ENCODE measurements around the gene TBC1D16. TPM values are rescaled to one million over a fixed set of nuclear protein-coding genes. Genes with fewer than 3 reads are reported as not detected.

The TBC1D16 gene
- total RNA-seq, 1 experiment from 2014 or later, result 85.8 TPM

DNA sequence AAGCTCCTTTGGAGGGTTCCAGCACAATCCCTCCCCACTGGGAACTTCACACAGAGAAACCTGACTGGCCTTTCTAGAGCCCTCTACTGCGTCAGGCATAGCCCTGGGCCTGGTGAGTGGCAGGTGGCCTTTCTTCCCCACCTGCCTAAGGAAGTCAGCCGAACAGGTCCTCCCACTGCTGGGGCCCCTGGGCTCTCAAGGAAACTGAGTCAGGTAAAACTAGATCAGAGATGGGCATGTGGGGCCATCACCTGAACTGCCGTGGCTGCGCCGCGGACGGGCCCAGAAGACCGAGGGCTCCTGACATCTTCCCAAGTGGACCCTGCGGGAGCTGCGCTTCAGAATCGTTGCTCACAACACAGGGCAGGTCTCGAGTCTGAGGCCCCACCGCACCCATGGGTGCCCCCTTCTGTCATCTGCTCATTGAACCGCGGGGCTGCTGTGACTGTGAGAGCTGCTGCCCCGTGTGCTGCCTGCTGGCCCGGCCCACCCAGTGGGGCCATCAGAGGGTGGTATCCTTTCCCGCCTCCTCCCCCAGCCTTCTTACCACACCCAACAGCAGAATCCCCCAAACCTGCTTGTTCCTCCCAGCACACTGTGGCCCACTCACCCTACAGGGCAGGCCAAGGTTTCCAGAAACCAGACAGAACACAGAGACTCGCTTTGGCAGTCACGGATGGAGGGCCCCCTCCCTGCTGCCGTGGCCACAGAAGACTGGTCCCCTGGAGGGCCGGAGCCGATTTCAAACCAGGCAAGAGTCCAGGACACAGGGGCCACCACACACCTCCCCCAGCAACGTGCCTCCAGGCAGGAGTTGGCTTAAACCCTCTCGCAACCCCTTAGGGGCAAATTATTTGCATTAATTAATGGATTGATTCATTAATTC, 81.1 kb downstream of the TBC1D16 start:
- no peaks in the 10 kb centered on the region; the same call in 1 of the 2 replicates for H3K79me2 ChIP-seq (ENCODE audit: insufficient read depth, low read length)
- H2AK5ac ChIP-seq (ENCODE audit: insufficient read length, low read length), result no peak overlapping the region
- H3K9ac ChIP-seq (ENCODE audit: extremely low read depth, insufficient read length, low read length), result no peak overlapping the region
- peaks cover 3% of the 10 kb centered on the region; the same call in 1 of the 2 replicates for H3K4me1 ChIP-seq (ENCODE audit: insufficient read depth, low read length)
- H3T11ph ChIP-seq (ENCODE audit: low read length), result no peak overlapping the region
- no peak overlapping the region for H3K56ac ChIP-seq (ENCODE audit: insufficient read length, low read depth, low read length)
- Mint-ChIP-seq H3K4me1 (peaks cover 60 to 84% of the 10 kb centered on the region in 2 experiments), H3K27me3 (ENCODE audit: low read depth) (no peaks in the 10 kb centered on the region; the same call in 1 of the 2 replicates), H3K4me3 (peak overlapping the region in 1 of 2 experiments; percentile 41; a peak in 1 of 5 replicates), H3K27ac (peak overlapping the region in 2 of 3 experiments; percentile 57 to 92; a peak in 2 of 7 replicates), H3K36me3 (ENCODE audit: insufficient read depth in 1 of 3, low read depth in 3 of 3) (no peaks in the 10 kb centered on the region; a peak in 1 of 7 replicates), H3K9me3 (peaks cover 0 to 4% of the 10 kb centered on the region in 2 experiments; a peak in 1 of 5 replicates)
- H3K18ac ChIP-seq (ENCODE audit: insufficient read length, low read depth, low read length), result no peak overlapping the region
- no peak overlapping the region for H2BK12ac ChIP-seq (ENCODE audit: insufficient read length, low read depth, low read length)
- no peak overlapping the region for H3K4me2 ChIP-seq (ENCODE audit: insufficient read depth, insufficient read length, low read length)
- H4K20me1 ChIP-seq (ENCODE audit: control insufficient read depth, insufficient read depth, insufficient read length), result no peaks in the 10 kb centered on the region
- H3K4ac ChIP-seq (ENCODE audit: low read depth, low read length), result no peak overlapping the region
- H3K27me3 ChIP-seq (ENCODE audit: insufficient read depth, low read length), result no peaks in the 10 kb centered on the region
- H2BK15ac ChIP-seq (ENCODE audit: low read depth, low read length), result no peak overlapping the region
- peak; percentile 32 for DNase-seq
- H4K5ac ChIP-seq (ENCODE audit: insufficient read length, low read depth, low read length), result no peak overlapping the region
- TF ChIP-seq, protein P1, sequence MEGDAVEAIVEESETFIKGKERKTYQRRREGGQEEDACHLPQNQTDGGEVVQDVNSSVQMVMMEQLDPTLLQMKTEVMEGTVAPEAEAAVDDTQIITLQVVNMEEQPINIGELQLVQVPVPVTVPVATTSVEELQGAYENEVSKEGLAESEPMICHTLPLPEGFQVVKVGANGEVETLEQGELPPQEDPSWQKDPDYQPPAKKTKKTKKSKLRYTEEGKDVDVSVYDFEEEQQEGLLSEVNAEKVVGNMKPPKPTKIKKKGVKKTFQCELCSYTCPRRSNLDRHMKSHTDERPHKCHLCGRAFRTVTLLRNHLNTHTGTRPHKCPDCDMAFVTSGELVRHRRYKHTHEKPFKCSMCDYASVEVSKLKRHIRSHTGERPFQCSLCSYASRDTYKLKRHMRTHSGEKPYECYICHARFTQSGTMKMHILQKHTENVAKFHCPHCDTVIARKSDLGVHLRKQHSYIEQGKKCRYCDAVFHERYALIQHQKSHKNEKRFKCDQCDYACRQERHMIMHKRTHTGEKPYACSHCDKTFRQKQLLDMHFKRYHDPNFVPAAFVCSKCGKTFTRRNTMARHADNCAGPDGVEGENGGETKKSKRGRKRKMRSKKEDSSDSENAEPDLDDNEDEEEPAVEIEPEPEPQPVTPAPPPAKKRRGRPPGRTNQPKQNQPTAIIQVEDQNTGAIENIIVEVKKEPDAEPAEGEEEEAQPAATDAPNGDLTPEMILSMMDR (conservative IDR thresholded peaks at IDR 0.05), result no peak
- H3K23me2 ChIP-seq (ENCODE audit: insufficient read length, low read depth, low read length, poor library complexity, severe bottlenecking), result peaks cover 10% of the 10 kb centered on the region
- no peak overlapping the region for H2BK120ac ChIP-seq (ENCODE audit: low read depth, low read length, poor library complexity, severe bottlenecking)
- H2BK5ac ChIP-seq (ENCODE audit: insufficient read length, low read length), result no peak overlapping the region
- no peak overlapping the region for H3K14ac ChIP-seq (ENCODE audit: insufficient read depth, low read length)
- H3K9me3 ChIP-seq (ENCODE audit: control insufficient read depth, low read depth, low read length), result no peaks in the 10 kb centered on the region
- no peak overlapping the region for H4K8ac ChIP-seq (replicated peaks; ENCODE audit: insufficient read length, low read depth, low read length)
- H4K91ac ChIP-seq (ENCODE audit: insufficient read length, low read depth, low read length), result no peak overlapping the region
- no peak overlapping the region for H3K27ac ChIP-seq (ENCODE audit: insufficient read length, low read depth, low read length)
- H2AFZ ChIP-seq (ENCODE audit: low read length), result no peak overlapping the region
- H3K23ac ChIP-seq (ENCODE audit: insufficient read length, low read depth, low read length), result no peak overlapping the region
- no CpG with 5 or more reads among the region's 25 CpGs for WGBS (ENCODE audit: extremely low coverage, insufficient read length, low lambda C conversion rate)
- H2BK20ac ChIP-seq (ENCODE audit: low read depth, low read length, poor library complexity, severe bottlenecking), result no peak overlapping the region
- no peaks in the 10 kb centered on the region for H3K79me1 ChIP-seq (ENCODE audit: insufficient read depth, low read depth, low read length, poor library complexity, severe bottlenecking)
